Breast epithelium (tissue), 4 donors: Measurements from ENCODE around the gene DES. TPM values are rescaled to one million over a fixed set of nuclear protein-coding genes. Genes with fewer than 3 reads are reported as not detected.

Experiments
- DNase-seq, 2 donors: peaks; one replicate each; pipeline ENCODE4 v3.0.0-alpha.2; 2019; ENCODE audit warnings: low spot score in 2 of 2
- H3K27ac ChIP-seq, 2 donors: fragments of 200-600 bp; sonication (generic) in 1 of 2; one replicate each; pipeline ENCODE4 v1.5.1; 2016 to 2019; ENCODE audit warnings: mild to moderate bottlenecking in 1 of 2
- H3K27me3 ChIP-seq, 2 donors: fragments of 200-600 bp; sonication (generic) in 1 of 2; one replicate each; pipeline versions ENCODE4 v1.5.1 to v1.6.0; 2017 to 2019; ENCODE audit warnings: control low read depth in 1 of 2, mild to moderate bottlenecking in 1 of 2
- H3K36me3 ChIP-seq: fragments of 200-600 bp; one replicate; pipeline ENCODE4 v1.5.1; 2019
- H3K4me1 ChIP-seq, 2 donors: fragments of 200-600 bp; sonication (generic); one replicate each; pipeline ENCODE4 v1.5.1; 2016 to 2019; ENCODE audit warnings: control low read depth in 1 of 2
- H3K4me3 ChIP-seq, 3 donors: fragments of 200-600 bp; sonication (generic); 1 replicate in 2 of 3; 2 replicates in 1 of 3; pipeline ENCODE4 v1.5.1; 2016 to 2019; ENCODE audit warnings: mild to moderate bottlenecking in 3 of 3, moderate library complexity in 2 of 3
- H3K9me3 ChIP-seq, 2 donors: fragments of 200-600 bp; sonication (generic) in 1 of 2; one replicate each; pipeline ENCODE4 v1.5.1; 2016 to 2019; ENCODE audit warnings: control low read depth in 1 of 2
- POLR2A ChIP-seq: fragments of 450-650 bp; IDR thresholded peaks from one replicate; pipeline ENCODE4 v1.6.1; 2016; ENCODE audit warnings: antibody characterized with exemption, mild to moderate bottlenecking, moderate library complexity
- POLR2AphosphoS5 ChIP-seq, 3 donors: sonication (generic); formaldehyde crosslinking; IDR thresholded peaks; one replicate each; pipeline ENCODE4 v1.6.1; 2017; ENCODE audit warnings: antibody characterized with exemption in 3 of 3
- intact Hi-C: fragments of 100-400 bp; cut with DNase I; formaldehyde crosslinking; loops from one replicate; pipeline ENCODE4 v1.15.1; 2023; ENCODE audit warnings: low total_unique reads
- total RNA-seq, 3 donors: library from RNA; depleted of rRNA; stranded (reverse); fragments of >200 nt; gene quantifications; one replicate each; pipeline ENCODE4 v1.1.0, GENCODE V29; 2016
- TF ChIP-seq, protein P1 (sequence below), 3 donors: fragments of 450-650 bp; IDR thresholded peaks; one replicate each; pipeline ENCODE4 v1.5.1; 2016 to 2017; ENCODE audit warnings: antibody characterized with exemption in 3 of 3, mild to moderate bottlenecking in 3 of 3, moderate library complexity in 3 of 3

The DES gene
- total RNA-seq, 3 donors from 2014 or later: 17.1 to 29.6 (median 29.5) TPM

DNA sequence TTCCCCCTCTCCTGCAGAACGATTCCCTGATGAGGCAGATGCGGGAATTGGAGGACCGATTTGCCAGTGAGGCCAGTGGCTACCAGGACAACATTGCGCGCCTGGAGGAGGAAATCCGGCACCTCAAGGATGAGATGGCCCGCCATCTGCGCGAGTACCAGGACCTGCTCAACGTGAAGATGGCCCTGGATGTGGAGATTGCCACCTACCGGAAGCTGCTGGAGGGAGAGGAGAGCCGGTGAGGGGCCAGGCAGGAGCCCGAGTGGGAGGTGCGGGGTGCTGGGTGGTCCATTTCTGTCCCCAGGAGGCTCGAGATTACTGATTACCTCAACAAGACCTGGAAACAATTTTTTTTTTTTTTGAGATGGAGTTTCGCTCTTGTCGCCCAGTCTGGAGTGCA is 3.1 kb downstream of the DES start:
- no peaks in the 10 kb centered on the region for H3K4me1 ChIP-seq
- DNase-seq: no peak
- no peak for TF ChIP-seq POLR2AphosphoS5 (IDR thresholded peaks at IDR 0.05)
- no peak for TF ChIP-seq POLR2A
- TF ChIP-seq, protein P1, sequence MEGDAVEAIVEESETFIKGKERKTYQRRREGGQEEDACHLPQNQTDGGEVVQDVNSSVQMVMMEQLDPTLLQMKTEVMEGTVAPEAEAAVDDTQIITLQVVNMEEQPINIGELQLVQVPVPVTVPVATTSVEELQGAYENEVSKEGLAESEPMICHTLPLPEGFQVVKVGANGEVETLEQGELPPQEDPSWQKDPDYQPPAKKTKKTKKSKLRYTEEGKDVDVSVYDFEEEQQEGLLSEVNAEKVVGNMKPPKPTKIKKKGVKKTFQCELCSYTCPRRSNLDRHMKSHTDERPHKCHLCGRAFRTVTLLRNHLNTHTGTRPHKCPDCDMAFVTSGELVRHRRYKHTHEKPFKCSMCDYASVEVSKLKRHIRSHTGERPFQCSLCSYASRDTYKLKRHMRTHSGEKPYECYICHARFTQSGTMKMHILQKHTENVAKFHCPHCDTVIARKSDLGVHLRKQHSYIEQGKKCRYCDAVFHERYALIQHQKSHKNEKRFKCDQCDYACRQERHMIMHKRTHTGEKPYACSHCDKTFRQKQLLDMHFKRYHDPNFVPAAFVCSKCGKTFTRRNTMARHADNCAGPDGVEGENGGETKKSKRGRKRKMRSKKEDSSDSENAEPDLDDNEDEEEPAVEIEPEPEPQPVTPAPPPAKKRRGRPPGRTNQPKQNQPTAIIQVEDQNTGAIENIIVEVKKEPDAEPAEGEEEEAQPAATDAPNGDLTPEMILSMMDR (IDR thresholded peaks at IDR 0.05): no peak
- intact Hi-C loops: no loop called here
- peak overlapping the region in 1 of 3 donors; percentile 0 for H3K4me3 ChIP-seq
- peaks cover 0 to 19% of the 10 kb centered on the region in 2 donors for H3K27me3 ChIP-seq
- H3K27ac ChIP-seq: no peak overlapping the region
- no peaks in the 10 kb centered on the region for H3K36me3 ChIP-seq
- H3K9me3 ChIP-seq: no peaks in the 10 kb centered on the region

DNA sequence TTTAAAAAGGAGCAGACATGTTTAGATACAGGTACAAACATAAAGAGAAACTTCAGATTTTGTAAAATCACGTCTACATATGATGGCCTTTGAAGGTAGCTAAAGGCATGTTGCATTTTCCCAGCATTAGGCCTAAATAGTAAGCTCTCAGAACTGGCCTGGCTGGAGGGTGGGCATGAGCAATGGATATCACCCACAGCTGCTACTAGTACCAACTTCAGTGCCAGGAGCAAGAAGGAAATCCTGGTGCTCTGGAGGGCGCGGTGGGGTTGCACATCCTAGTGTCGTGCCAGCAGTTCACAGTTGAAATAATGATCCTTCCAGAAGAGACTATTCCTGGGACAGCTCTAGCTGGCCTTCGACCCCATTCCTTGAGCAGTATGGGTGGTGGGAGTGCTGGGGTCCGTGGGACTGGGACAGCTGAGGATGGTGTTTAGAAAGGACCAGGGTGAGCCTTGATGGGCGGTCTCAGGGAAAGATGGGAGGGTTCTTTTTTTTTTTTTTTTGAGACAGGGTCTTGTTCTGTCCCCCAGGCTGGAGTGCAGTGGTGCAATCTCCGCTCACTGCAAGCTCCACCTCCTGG is 4.9 kb downstream of the DES start:
- intact Hi-C loops: no loop called here
- DNase-seq: no peak
- no peaks in the 10 kb centered on the region for H3K36me3 ChIP-seq

DNA sequence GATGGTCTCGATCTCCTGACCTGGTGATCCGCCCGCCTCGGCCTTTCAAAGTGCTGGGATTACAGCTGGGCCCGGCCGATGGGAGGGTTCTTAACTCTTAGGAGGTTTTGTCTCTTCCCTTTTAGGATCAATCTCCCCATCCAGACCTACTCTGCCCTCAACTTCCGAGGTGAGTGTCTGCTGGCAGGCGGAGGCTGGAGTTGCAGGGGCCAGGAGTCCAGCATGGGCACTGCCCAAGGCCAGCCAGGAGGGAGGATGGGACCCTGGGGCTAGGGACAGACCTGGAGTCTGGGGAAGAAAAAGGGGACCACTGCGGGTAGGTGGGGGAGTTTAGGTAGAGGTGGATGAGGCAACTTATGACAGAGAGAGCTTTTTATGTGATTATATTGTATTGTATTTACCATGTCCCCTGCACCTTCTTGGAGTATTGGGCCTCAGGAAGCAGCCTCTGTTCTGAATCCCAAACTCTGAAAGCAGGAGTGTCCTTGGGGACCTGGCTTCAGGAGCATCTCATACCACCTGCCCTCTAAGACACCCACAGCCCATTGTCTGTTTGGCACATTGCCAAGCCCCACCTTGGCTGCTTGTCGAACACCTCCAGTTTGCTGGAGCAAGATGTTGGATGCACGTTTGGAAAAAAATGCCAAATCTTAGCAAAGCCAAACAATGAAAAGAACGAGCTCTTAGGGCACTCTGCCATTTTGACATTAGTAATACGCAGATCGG is 5.6 kb downstream of the DES start:
- H3K9me3 ChIP-seq: no peaks in the 10 kb centered on the region
- intact Hi-C loops: no loop called here
- H3K36me3 ChIP-seq: no peaks in the 10 kb centered on the region
- H3K4me1 ChIP-seq: no peaks in the 10 kb centered on the region
- peaks cover 0 to 13% of the 10 kb centered on the region in 2 donors for H3K27me3 ChIP-seq
- no peak overlapping the region for H3K27ac ChIP-seq
- DNase-seq: no peak
- no peak for TF ChIP-seq POLR2AphosphoS5 (IDR thresholded peaks at IDR 0.05)
- TF ChIP-seq, protein P1 (IDR thresholded peaks at IDR 0.05): no peak
- TF ChIP-seq POLR2A: no peak
- no peak overlapping the region for H3K4me3 ChIP-seq

More for the DNA sequence above, 4.9 kb downstream of the DES start:
- no peak overlapping the region for H3K4me3 ChIP-seq
- H3K9me3 ChIP-seq: no peaks in the 10 kb centered on the region
- peaks cover 0 to 21% of the 10 kb centered on the region in 2 donors for H3K27me3 ChIP-seq
- H3K4me1 ChIP-seq: no peaks in the 10 kb centered on the region
- no peak overlapping the region for H3K27ac ChIP-seq
- TF ChIP-seq, protein P1 (IDR thresholded peaks at IDR 0.05): no peak
- no peak for TF ChIP-seq POLR2AphosphoS5 (IDR thresholded peaks at IDR 0.05)
- no peak for TF ChIP-seq POLR2A

DNA sequence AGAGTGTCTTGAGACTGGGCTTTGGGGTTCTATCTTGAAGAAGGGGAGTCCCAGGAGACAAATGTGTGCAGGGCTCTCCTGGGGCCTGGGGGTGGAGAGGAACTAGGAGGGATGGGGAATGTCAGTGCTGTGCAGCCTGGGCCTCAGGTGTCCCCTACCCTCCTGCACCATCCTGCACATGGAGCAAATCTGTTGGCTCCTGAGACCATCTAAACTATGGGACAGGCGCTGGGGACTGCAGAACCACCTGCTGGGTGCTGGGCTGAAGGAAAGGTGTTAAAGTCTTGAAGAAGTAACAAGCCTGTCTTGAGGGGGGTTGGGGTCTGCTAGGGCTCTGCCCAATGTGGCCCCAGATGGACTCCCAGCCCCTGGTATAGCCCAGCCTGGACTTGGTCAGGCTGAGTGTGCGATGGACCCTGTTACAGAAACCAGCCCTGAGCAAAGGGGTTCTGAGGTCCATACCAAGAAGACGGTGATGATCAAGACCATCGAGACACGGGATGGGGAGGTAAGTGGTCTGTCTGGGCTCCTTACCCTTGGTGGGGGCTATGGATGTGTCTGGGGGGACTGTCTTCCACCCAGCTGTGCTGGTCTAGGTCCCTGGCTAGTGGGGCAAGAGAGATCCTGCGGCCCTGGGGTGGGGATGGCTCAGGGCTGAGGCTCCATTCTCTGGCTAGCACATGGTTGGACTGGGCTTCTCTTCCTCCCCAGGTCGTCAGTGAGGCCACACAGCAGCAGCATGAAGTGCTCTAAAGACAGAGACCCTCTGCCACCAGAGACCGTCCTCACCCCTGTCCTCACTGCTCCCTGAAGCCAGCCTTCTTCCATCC is 7.3 kb downstream of the DES start:
- H3K9me3 ChIP-seq: no peaks in the 10 kb centered on the region
- H3K27me3 ChIP-seq: peaks cover 0 to 8% of the 10 kb centered on the region in 2 donors
- no peaks in the 10 kb centered on the region for H3K4me1 ChIP-seq
- TF ChIP-seq, protein P1 (IDR thresholded peaks at IDR 0.05): no peak
- no peak for TF ChIP-seq POLR2A
- no peak for TF ChIP-seq POLR2AphosphoS5 (IDR thresholded peaks at IDR 0.05)
- H3K27ac ChIP-seq: no peak overlapping the region
- no peak for DNase-seq
- intact Hi-C loops: no loop called here
- no peaks in the 10 kb centered on the region for H3K36me3 ChIP-seq
- no peak overlapping the region for H3K4me3 ChIP-seq
